Measurements from ENCODE around the gene GALM. TPM values are rescaled to one million over a fixed set of nuclear protein-coding genes. Genes with fewer than 3 reads are reported as not detected.

The GALM gene
- total and polyA plus RNA-seq, 4 experiments from 2014 or later, result 35.5 to 60.4 (median 43.5) TPM

- POLR2A ChIA-PET (ENCODE audit: partially characterized antibody), result interaction anchor here (2.3 to 7.5 kb wide), 4 partner anchors 13 to 140 kb away, joined by 10 to 49 read pairs (median 36); no protein-coding TSS in a partner anchor
- Mint-ChIP-seq H3K9me3 (peaks cover 0 to 4% (median 0%) of the 10 kb centered on the region in 8 donors), H3K4me3 (peak overlapping the region in 5 of 8 donors; percentile 22 to 44 (median 29)), H3K36me3 (peaks cover 27 to 40% of the 10 kb centered on the region in 2 donors), H3K27me3 (no peaks in the 10 kb centered on the region), H3K4me1 (peaks cover 39 to 68% (median 54%) of the 10 kb centered on the region in 4 donors), H3K27ac (peak overlapping the region; percentile 75 to 94 (median 89))
- CTCF ChIA-PET (ENCODE audit: partially characterized antibody), result interaction anchor here (9.3 to 11.0 kb wide), 2 partner anchors 38 to 138 kb away, joined by 125 to 217 read pairs; no protein-coding TSS in a partner anchor
- H3K4me3 ChIP-seq (ENCODE audit: low read length in 2 of 2), result no peak overlapping the region
- no peak overlapping the region for H3K27ac ChIP-seq (ENCODE audit: low read depth, low read length)
- H3K36me3 ChIP-seq (ENCODE audit: insufficient read depth, low read length), result no peaks in the 10 kb centered on the region
- DNase-seq, result no peak
- intact Hi-C loops (cut with micrococcal nuclease), result no loop called here
- H3K4me1 ChIP-seq (ENCODE audit: insufficient read depth, low read length), result peaks cover 58% of the 10 kb centered on the region
- H3K27me3 ChIP-seq (ENCODE audit: insufficient read depth, low read length), result no peaks in the 10 kb centered on the region
- no peaks in the 10 kb centered on the region for H3K9me3 ChIP-seq (ENCODE audit: control insufficient read depth in 1 of 2, low read length in 2 of 2)
Measured at GRCh38 chr2:38720613-38721241, 54.8 kb downstream of the GALM start.

DNA sequence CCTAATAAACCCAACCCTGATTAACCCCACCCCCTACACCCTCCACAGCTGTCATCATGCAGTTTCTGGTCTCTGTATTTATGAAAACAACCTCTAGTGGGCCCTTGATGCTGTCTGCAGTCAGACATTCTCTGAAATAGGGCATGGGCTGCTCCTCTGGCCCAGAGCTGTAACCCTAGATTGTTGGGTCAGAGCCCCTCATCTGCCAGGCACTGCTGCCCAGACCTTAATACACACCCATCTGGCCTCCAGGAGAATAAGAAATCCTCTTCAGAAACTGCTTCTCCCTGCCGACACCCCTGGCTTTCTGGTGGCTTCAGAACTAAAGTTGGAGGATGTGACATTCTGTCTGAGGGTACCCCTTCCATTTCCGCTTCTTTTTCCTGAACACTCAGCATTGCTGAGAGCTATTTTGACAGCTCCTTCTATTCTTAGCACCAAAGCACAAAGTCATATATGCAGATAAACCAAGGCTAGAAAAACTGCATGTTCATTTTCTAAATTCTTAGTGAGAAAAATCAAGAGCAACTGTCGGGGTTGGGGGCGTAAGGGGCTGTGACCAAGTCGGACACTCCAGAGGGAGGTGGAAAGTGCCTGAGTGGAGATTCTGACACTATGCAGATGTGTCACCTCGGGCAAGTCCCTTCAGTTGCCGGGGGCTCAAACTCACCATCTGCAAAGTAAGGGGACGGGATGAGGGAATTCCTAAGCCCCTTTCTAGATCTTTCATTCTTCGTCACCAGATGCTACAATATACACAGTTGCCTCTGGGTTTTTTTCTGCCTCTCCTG, 56.6 kb downstream of the GALM start:
- Histone ChIP-seq H3K36me3 (ENCODE audit: insufficient read depth, low read length) (no peaks in the 10 kb centered on the region), H3K27me3 (ENCODE audit: insufficient read depth, low read length) (no peaks in the 10 kb centered on the region), H3K4me1 (ENCODE audit: insufficient read depth, low read length) (peaks cover 55% of the 10 kb centered on the region), H3K27ac (ENCODE audit: low read depth, low read length) (peak overlapping the region; percentile 50), H3K4me3 (ENCODE audit: low read length in 2 of 2) (peak overlapping the region in 1 of 2 donors; percentile 17), H3K9me3 (ENCODE audit: control insufficient read depth in 1 of 2, low read length in 2 of 2) (no peaks in the 10 kb centered on the region)
- Mint-ChIP-seq H3K9me3 (peaks cover 0 to 6% (median 0%) of the 10 kb centered on the region in 8 donors), H3K4me1 (peaks cover 36 to 63% (median 49%) of the 10 kb centered on the region in 4 donors), H3K27ac (peak overlapping the region; percentile 85 to 95 (median 88)), H3K27me3 (no peaks in the 10 kb centered on the region), H3K36me3 (peaks cover 23 to 32% of the 10 kb centered on the region in 2 donors), H3K4me3 (peak overlapping the region; percentile 69 to 82 (median 74))
- POLR2A ChIA-PET (ENCODE audit: partially characterized antibody), result interaction anchor here (0.6 to 7.5 kb wide), 16 partner anchors 9 to 142 kb away, joined by 3 to 49 read pairs (median 6); partner anchors contain the start of genes GALM and HNRNPLL
- intact Hi-C loops (cut with micrococcal nuclease), result loop anchor here (1.0 kb wide), 3 partner anchors 13 to 119 kb away; no protein-coding TSS in a partner anchor
- peak in 3 of 5 donors; percentile 41 to 77 (median 48) for DNase-seq
- CTCF ChIA-PET (ENCODE audit: partially characterized antibody), result interaction anchor here (0.9 to 11.0 kb wide), 24 partner anchors 9 to 406 kb away, joined by 3 to 217 read pairs (median 4); partner anchors contain the start of gene HNRNPLL

DNA sequence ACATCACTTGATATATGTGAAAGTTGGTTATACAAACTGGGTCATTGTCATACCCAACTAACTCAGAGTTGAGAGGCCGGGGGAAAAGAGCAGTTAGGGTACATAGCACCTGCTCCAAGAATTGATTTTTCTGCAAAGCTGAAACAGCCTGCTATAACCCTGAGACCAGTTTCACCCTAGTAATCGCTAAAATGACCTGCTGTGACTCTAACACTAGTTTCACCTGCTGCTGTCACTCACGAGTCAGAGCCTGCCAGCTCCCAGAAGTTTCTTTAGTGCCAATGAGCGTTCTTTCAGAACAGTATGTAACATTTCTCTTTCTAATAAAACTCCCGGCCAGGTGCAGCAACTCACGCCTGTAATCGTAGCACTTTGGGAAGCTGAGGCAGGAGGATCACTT, 57.3 kb downstream of the GALM start:
- peak overlapping the region in 7 of 8 donors; percentile 69 to 82 (median 75) for H3K4me3 Mint-ChIP-seq
- no peaks in the 10 kb centered on the region for H3K27me3 Mint-ChIP-seq
- POLR2A ChIA-PET (ENCODE audit: partially characterized antibody), result interaction anchor here (1.1 to 7.5 kb wide), 17 partner anchors 10 to 143 kb away, joined by 3 to 49 read pairs (median 6); partner anchors contain the start of genes GALM and HNRNPLL
- H3K27ac ChIP-seq (ENCODE audit: low read depth, low read length), result peak overlapping the region; percentile 50
- no peaks in the 10 kb centered on the region for H3K27me3 ChIP-seq (ENCODE audit: insufficient read depth, low read length)
- H3K9me3 Mint-ChIP-seq, result peaks cover 0 to 6% (median 0%) of the 10 kb centered on the region in 8 donors
- intact Hi-C loops (cut with micrococcal nuclease), result no loop called here
- peak overlapping the region in 1 of 2 donors; percentile 17 for H3K4me3 ChIP-seq (ENCODE audit: low read length in 2 of 2)
- CTCF ChIA-PET (ENCODE audit: partially characterized antibody), result interaction anchor here (0.7 to 11.0 kb wide), 23 partner anchors 8 to 140 kb away, joined by 3 to 217 read pairs (median 7); partner anchors contain the start of gene HNRNPLL
- H3K4me1 ChIP-seq (ENCODE audit: insufficient read depth, low read length), result peaks cover 55% of the 10 kb centered on the region
- H3K36me3 ChIP-seq (ENCODE audit: insufficient read depth, low read length), result no peaks in the 10 kb centered on the region
- no peaks in the 10 kb centered on the region for H3K9me3 ChIP-seq (ENCODE audit: control insufficient read depth in 1 of 2, low read length in 2 of 2)
- no peak for DNase-seq
- H3K4me1 Mint-ChIP-seq, result peaks cover 36 to 63% (median 49%) of the 10 kb centered on the region in 4 donors
- H3K27ac Mint-ChIP-seq, result peak overlapping the region; percentile 85 to 95 (median 88)
- H3K36me3 Mint-ChIP-seq, result peaks cover 23 to 32% of the 10 kb centered on the region in 2 donors

DNA sequence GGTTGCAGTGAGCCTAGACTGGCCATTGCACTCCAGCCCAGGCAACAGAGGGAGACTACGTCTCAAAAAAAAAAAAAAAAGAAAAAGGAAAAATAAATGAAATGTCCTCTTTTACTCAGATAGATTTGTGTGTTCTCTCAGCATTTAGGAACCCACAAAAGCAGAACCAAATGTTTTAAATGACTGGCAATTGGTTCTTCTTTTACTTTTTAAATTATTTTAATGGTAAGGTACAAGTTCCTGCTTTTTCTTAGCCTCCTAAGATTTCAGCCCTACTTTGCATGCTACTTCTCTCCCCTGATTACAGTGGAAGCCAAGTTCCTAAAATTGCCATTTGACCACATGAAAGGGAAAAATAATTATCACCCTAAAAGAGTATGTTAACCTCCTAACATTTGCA, 61.7 kb downstream of the GALM start:
- ChIA-PET CTCF (ENCODE audit: partially characterized antibody) (interaction anchor here (3.3 to 11.0 kb wide), 4 partner anchors 13 to 145 kb away, joined by 17 to 217 read pairs (median 109); no protein-coding TSS in a partner anchor), POLR2A (ENCODE audit: partially characterized antibody) (interaction anchor here (2.8 to 7.5 kb wide), 2 partner anchors 24 to 147 kb away, joined by 14 to 39 read pairs; partner anchors contain the start of gene SRSF7)
- Histone ChIP-seq H3K27me3 (ENCODE audit: insufficient read depth, low read length) (no peaks in the 10 kb centered on the region), H3K4me3 (ENCODE audit: low read length in 2 of 2) (no peak overlapping the region), H3K36me3 (ENCODE audit: insufficient read depth, low read length) (peaks cover 29% of the 10 kb centered on the region), H3K9me3 (ENCODE audit: control insufficient read depth in 1 of 2, low read length in 2 of 2) (no peaks in the 10 kb centered on the region), H3K27ac (ENCODE audit: low read depth, low read length) (no peak overlapping the region), H3K4me1 (ENCODE audit: insufficient read depth, low read length) (peaks cover 31% of the 10 kb centered on the region)
- H3K9me3 Mint-ChIP-seq, result peaks cover 0 to 2% (median 0%) of the 10 kb centered on the region in 8 donors
- H3K27ac Mint-ChIP-seq, result peak overlapping the region in 2 of 7 donors; percentile 59 to 64
- intact Hi-C loops (cut with micrococcal nuclease), result no loop called here
- no peaks in the 10 kb centered on the region for H3K27me3 Mint-ChIP-seq
- no peak for DNase-seq
- H3K36me3 Mint-ChIP-seq, result peaks cover 19 to 43% of the 10 kb centered on the region in 2 donors
- H3K4me3 Mint-ChIP-seq, result no peak overlapping the region
- H3K4me1 Mint-ChIP-seq, result peaks cover 19 to 35% (median 27%) of the 10 kb centered on the region in 4 donors

DNA sequence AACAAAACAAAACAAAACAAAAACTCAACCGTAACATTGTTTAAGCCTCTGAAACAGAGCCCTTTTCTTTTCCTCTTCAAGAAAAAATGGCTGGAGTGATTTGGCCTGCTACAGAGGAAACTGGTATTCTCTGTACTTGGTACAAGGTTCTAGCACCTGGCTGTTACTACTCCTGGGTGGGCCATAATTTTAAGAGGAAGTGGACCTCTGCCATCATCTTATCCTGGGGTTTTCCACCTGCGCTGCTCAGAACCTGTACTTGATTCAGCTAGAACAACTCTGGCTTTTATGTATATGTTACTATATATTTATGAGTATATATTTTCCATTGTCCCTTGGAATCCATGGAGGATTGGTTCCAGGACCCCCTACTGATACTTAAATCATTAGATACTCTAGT, 62.8 kb downstream of the GALM start:
- no peaks in the 10 kb centered on the region for H3K9me3 ChIP-seq (ENCODE audit: control insufficient read depth in 1 of 2, low read length in 2 of 2)
- POLR2A ChIA-PET (ENCODE audit: partially characterized antibody), result interaction anchor here (2.8 kb wide), 1 partner anchor 23 kb away, joined by 14 read pairs; the partner anchor contains the start of gene SRSF7
- peaks cover 26 to 47% of the 10 kb centered on the region in 2 donors for H3K36me3 Mint-ChIP-seq
- intact Hi-C loops (cut with micrococcal nuclease), result loop anchor here (1.0 kb wide), 1 partner anchor 16 kb away; no protein-coding TSS in a partner anchor
- peaks cover 0 to 2% (median 0%) of the 10 kb centered on the region in 8 donors for H3K9me3 Mint-ChIP-seq
- peaks cover 36% of the 10 kb centered on the region for H3K36me3 ChIP-seq (ENCODE audit: insufficient read depth, low read length)
- no peaks in the 10 kb centered on the region for H3K27me3 Mint-ChIP-seq
- no peak overlapping the region for H3K4me3 Mint-ChIP-seq
- peak overlapping the region in 2 of 7 donors; percentile 10 to 53 for H3K27ac Mint-ChIP-seq
- peaks cover 10 to 24% (median 18%) of the 10 kb centered on the region in 4 donors for H3K4me1 Mint-ChIP-seq
- no peak overlapping the region for H3K27ac ChIP-seq (ENCODE audit: low read depth, low read length)
- peaks cover 21% of the 10 kb centered on the region for H3K4me1 ChIP-seq (ENCODE audit: insufficient read depth, low read length)
- H3K4me3 ChIP-seq (ENCODE audit: low read length in 2 of 2), result no peak overlapping the region
- H3K27me3 ChIP-seq (ENCODE audit: insufficient read depth, low read length), result no peaks in the 10 kb centered on the region
- CTCF ChIA-PET (ENCODE audit: partially characterized antibody), result interaction anchor here (0.8 to 11.0 kb wide), 5 partner anchors 12 to 193 kb away, joined by 3 to 217 read pairs (median 17); no protein-coding TSS in a partner anchor
- no peak for DNase-seq

- H3K9me3 Mint-ChIP-seq, result peaks cover 0 to 5% (median 0%) of the 10 kb centered on the region in 8 donors
- H3K27me3 Mint-ChIP-seq, result no peaks in the 10 kb centered on the region
- H3K36me3 ChIP-seq (ENCODE audit: insufficient read depth, low read length), result peaks cover 39% of the 10 kb centered on the region
- H3K27ac Mint-ChIP-seq, result peak overlapping the region in 3 of 7 donors; percentile 26 to 64 (median 44)
- no peak overlapping the region for H3K27ac ChIP-seq (ENCODE audit: low read depth, low read length)
- POLR2A ChIA-PET (ENCODE audit: partially characterized antibody), result interaction anchor here (0.7 to 4.8 kb wide), 3 partner anchors 15 to 151 kb away, joined by 3 to 33 read pairs (median 5); partner anchors contain the start of gene SRSF7
- no peaks in the 10 kb centered on the region for H3K4me1 ChIP-seq (ENCODE audit: insufficient read depth, low read length)
- no peak overlapping the region for H3K4me3 Mint-ChIP-seq
- no peak for DNase-seq
- intact Hi-C loops (cut with micrococcal nuclease), result no loop called here
- no peaks in the 10 kb centered on the region for H3K9me3 ChIP-seq (ENCODE audit: control insufficient read depth in 1 of 2, low read length in 2 of 2)
- CTCF ChIA-PET (ENCODE audit: partially characterized antibody), result interaction anchor here (1.8 to 11.0 kb wide), 7 partner anchors 10 to 195 kb away, joined by 6 to 217 read pairs (median 13); no protein-coding TSS in a partner anchor
- peaks cover 1 to 7% (median 5%) of the 10 kb centered on the region in 4 donors for H3K4me1 Mint-ChIP-seq
- no peaks in the 10 kb centered on the region for H3K27me3 ChIP-seq (ENCODE audit: insufficient read depth, low read length)
- H3K4me3 ChIP-seq (ENCODE audit: low read length in 2 of 2), result no peak overlapping the region
- H3K36me3 Mint-ChIP-seq, result peaks cover 34 to 55% of the 10 kb centered on the region in 2 donors
Measured at GRCh38 chr2:38731090-38731489, 65.2 kb downstream of the GALM start.
